AG09319 (cell line): ENCODE data around the gene ZC3H10.

ENCODE experiments used
- DNase-seq: peaks from one replicate; pipeline ENCODE4 v3.0.0-alpha.2; 2010; ENCODE audit warnings: low read depth; ENCODE audit errors: extremely low read depth
- TF ChIP-seq, protein P1 (sequence below): IDR thresholded peaks from 2 replicates; pipeline ENCODE4 v1.5.1; 2011; ENCODE audit warnings: low read depth, mild to moderate bottlenecking, inconsistent platforms, low read length, moderate library complexity

The ZC3H10 gene

DNA sequence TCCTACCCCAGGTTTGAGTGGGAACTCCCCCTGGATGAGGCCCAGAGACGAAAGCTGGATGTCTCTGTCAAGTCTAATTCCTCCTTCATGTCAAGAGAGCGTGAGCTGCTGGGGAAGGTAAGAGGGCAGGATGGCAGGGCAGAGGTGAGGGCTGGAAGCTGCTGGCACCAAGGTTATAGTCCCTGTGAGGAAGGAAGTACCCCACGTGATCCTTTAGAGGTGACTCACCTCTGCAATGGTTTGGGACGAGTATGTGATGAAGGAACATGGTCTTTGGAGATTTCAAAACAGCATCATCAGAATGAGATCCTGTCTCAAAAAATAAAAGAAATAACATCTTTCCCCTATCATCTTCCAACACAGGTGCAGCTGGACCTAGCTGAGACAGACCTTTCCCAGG is 25.2 kb downstream of the ZC3H10 start:
- TF ChIP-seq, protein P1, sequence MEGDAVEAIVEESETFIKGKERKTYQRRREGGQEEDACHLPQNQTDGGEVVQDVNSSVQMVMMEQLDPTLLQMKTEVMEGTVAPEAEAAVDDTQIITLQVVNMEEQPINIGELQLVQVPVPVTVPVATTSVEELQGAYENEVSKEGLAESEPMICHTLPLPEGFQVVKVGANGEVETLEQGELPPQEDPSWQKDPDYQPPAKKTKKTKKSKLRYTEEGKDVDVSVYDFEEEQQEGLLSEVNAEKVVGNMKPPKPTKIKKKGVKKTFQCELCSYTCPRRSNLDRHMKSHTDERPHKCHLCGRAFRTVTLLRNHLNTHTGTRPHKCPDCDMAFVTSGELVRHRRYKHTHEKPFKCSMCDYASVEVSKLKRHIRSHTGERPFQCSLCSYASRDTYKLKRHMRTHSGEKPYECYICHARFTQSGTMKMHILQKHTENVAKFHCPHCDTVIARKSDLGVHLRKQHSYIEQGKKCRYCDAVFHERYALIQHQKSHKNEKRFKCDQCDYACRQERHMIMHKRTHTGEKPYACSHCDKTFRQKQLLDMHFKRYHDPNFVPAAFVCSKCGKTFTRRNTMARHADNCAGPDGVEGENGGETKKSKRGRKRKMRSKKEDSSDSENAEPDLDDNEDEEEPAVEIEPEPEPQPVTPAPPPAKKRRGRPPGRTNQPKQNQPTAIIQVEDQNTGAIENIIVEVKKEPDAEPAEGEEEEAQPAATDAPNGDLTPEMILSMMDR: no peak
- no peak for DNase-seq

DNA sequence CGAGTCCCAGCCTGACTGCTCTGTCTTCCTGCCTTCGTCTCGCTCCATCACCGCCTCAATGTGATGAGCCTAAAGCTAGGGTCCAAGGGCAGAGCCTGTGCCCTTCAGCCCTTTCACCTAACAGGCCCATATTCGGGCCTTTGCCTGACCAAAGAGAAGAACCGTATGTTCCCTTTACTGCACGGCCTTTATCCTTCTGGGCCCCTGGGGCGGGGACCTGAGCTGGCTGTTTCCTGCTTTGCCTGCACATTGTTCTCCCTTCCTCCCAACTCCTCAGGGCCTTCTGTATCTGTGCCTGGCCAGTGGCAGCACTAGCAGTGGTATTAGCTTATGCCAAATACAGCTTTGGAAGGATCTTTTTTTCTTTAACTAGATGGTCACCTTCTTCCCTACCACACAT is 25.8 kb downstream of the ZC3H10 start:
- TF ChIP-seq, protein P1: no peak

DNA sequence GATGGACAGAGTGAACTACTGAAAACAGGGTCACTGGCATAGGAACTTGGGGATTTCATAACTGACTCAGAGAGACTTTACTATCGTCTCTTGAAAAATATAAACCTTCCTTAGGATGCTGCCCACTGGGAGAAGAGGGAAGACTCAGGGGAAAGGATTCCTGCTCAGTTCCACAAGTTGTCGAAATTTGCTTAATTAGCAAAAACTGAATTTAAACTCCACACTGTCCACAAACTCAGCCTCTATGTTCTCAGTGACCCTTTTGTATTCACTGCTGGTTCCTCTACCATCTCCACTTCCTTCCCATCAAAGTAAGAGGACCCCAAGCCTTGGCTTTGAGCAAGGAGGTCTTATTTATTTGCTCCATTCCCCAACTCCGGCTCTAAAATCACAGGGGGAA is 27.2 kb downstream of the ZC3H10 start:
- DNase-seq: no peak
- TF ChIP-seq, protein P1: no peak

More for the DNA sequence above, 25.8 kb downstream of the ZC3H10 start:
- no peak for DNase-seq

DNA sequence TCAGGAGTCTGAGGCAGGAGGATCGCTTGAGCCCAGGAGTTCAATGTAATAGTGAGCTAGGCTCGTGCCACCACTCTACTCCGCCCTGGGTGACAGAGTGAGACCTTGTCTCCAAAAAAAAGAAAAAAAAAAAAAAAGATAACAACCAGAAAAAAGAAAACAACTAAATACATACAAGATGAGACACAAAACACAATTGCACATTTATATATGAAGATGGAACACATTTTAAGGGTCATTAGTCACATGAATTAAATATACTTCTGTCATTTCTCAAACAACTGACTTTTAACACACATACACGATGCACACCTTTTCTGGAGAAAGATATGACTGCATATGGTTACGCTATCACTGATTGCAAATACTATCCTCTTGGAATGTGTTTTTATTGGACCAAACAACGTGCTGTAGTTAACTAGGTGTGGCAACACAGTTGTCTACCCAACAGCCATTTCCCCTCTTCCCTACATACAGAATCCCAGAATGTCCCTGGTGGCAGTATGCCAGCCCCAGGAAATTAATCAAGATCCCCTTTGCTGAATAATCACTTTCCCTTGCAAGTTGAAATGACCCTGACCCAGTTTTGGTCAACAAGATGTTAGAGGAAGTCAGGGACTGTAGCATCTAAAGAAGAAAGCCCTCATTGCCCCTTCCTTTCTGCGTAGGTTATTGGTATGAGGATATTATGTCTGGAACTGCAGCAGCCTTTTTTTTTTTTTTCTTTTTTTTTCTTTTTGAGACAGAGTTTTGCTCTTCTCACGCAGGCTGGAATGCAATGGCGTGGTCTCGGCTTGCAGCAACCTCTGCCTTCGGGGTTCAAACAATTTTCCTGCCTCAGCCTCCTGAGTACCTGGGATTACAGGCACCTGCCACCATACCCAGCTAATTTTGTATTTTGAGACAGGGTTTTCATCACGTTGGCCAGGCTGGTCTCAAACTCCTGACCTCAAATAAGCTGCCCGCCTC is 28.7 kb downstream of the ZC3H10 start:
- TF ChIP-seq, protein P1: no peak
- no peak for DNase-seq

DNA sequence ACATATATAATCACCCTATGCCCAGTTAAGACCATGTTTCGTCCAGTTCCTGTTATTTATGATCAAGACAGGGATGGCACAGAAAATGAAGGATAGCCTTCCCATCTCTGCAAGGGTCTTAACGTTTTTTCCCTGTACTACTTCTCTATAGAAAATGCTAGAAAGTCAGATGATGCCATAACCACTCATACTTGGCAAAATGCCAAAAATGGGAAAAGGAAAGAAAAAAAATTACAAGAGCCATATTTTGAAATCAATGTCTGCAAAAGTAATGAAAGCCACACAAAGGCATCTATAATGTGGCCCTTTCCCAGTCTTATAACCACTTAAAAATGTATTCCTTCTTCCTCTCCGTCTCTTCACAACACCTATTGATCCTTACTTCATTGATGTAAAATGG is 32.5 kb downstream of the ZC3H10 start:
- TF ChIP-seq, protein P1: no peak
- DNase-seq: no peak

DNA sequence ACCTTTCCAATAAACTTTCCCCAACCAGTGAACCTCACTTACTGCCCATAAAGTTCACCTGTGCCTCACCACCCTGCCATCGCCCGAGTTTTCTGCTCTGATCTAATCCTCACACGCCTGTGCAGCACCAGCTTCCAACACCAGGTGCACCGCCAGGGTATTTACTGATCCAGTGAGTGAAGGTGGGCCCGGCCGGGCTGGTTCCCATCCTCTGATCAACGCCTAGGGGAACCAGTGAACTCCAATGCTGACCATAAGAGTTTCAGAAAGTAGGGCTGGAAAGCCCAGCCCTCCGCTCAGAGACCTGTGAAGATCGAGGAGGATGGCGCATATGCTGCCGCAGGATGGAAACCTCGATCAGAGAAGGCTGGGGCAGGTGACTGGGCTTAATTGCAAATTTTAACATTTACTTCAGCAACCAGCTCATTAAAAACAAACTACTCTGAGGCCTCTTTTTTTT is 33.6 kb downstream of the ZC3H10 start:
- TF ChIP-seq, protein P1: peak; percentile 10
- DNase-seq: no peak

DNA sequence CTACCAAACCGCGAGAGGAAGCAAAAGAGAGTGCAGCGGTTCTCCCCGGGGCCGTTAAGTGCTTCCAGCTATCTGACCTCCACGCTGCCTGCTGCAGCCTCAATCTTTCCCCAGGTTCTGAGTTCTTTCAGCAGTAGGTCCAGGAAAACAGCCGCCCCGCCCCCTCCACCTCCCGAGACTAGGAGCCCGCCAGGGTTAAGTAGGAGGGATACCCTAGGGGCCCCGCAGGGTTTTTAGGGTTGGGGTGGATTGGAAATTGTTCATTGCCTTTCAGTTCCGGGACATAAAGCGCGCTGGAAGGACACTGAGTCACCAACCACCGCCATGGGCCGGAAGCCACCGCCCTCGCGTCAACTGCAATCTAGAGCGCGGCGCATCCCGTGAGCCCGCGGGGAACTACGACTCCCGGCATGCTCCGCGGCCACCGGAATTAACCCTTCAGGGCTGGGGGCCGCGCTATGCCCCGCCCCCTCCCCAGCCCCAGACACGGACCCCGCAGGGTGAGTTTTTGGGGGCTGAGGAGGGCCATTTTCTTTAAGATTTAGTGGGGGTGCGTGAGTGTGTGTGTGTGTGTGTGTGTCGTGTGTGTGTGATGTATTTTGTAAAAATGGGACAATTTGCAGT is 34.2 kb downstream of the ZC3H10 start, which contains the start of gene MYL6B:
Gene MYL6B (plus strand): TSS at position 456 of the 624 bp plus-strand sequence. CDS start 1,332 bp downstream, outside the sequence.
- TF ChIP-seq, protein P1: no peak
- peak; percentile 53 for DNase-seq
